ENCODE results near the gene CRYBB1. TPM values are rescaled to one million over a fixed set of nuclear protein-coding genes. Genes with fewer than 3 reads are reported as not detected.

CRYBB1 gene
- total and polyA plus RNA-seq, 2 experiments from 2014 or later, result 1.6 to 3.7 TPM

DNA sequence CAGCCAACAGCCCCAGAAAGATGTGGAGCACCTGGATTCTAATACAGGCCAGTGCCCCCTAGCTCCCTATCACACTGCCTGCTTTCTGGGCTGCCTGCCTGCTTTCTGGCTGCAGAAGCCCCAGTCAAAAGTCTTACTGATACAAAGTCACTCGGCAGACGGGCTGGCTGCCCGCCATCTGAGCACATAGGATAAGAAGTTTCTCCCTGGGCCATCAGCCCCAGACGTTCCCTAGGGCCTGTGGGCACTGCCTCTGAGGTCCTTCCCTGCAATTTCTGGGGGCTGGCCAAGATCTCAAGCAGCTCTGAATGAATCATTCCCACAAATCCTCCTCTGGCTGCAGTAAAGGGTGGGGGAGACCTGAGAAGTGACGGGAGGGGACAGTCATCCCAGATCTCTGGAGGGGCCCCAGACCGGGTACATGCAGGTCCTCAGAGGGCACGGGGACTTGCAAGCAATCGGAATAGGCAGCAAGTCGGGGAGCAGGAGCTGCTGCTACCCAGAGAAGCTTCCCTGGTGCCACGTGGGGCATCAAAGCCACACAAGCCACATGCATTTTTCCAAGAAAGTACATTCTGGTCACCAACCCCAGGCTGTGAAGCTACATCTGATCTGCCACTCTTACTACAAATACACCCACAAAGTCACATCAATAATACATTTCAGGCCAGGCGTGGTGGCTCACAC lies 32.6 kb downstream of the CRYBB1 start:
- Mint-ChIP-seq H3K4me1 (peaks cover 61% of the 10 kb centered on the region), H3K4me3 (no peak overlapping the region; the same call in 2 of the 3 replicates), H3K36me3 (ENCODE audit: low read depth) (peaks cover 52% of the 10 kb centered on the region), H3K27ac (peak overlapping the region; percentile 60), H3K9me3 (no peaks in the 10 kb centered on the region; the same call in 2 of the 3 replicates), H3K27me3 (ENCODE audit: insufficient read depth, low read depth, poor library complexity) (peaks cover 9% of the 10 kb centered on the region)
- Histone ChIP-seq H3K79me2 (replicated peaks; ENCODE audit: insufficient read depth) (peaks cover 91% of the 10 kb centered on the region), H3K4me1 (ENCODE audit: insufficient read depth) (peaks cover 58% of the 10 kb centered on the region), H4K20me1 (replicated peaks; ENCODE audit: insufficient read depth) (peaks cover 52% of the 10 kb centered on the region), H3K27me3 (ENCODE audit: insufficient read depth) (no peaks in the 10 kb centered on the region), H3K4me2 (peak overlapping the region; percentile 43), H3K36me3 (ENCODE audit: insufficient read depth) (peaks cover 3% of the 10 kb centered on the region; the same call in 1 of the 2 replicates), H3K27ac (ENCODE audit: low read depth) (peak overlapping the region; percentile 60), H3K9me2 (ENCODE audit: insufficient read depth) (no peaks in the 10 kb centered on the region), H3K4me3 (no peak overlapping the region), H2AFZ (no peak overlapping the region), H3F3A (replicated peaks; ENCODE audit: low read depth) (peaks cover 27% of the 10 kb centered on the region; the same call in 1 of the 2 replicates)
- ATAC-seq (no peak), DNase-seq (ENCODE audit: low spot score) (no peak)
- TF ChIP-seq ZNF114 (CRISPR knock-in tag; IDR thresholded peaks at IDR 0.05), result no peak
- no peak for TF ChIP-seq STAT1 (IDR thresholded peaks at IDR 0.05; ENCODE audit: unreplicated experiment)
- TF ChIP-seq CTCF (conservative IDR thresholded peaks at IDR 0.05; ENCODE audit: low read depth in 2 of 2), result peak in 1 of 2 experiments; percentile 16; a peak in 1 of 4 replicates
- no peak for TF ChIP-seq CREB1 (CRISPR knock-in tag; IDR thresholded peaks at IDR 0.05; ENCODE audit: low read depth)

GRCh38 chr22:26584010-26584409 lies 33.8 kb downstream of the CRYBB1 start:
- no peaks in the 10 kb centered on the region; the same call in 2 of the 3 replicates for H3K9me3 Mint-ChIP-seq
- DNase-seq (ENCODE audit: low spot score) (no peak), ATAC-seq (no peak)
- H3K27ac Mint-ChIP-seq, result peak overlapping the region; percentile 33; the same call in 1 of the 2 replicates
- H3K4me1 Mint-ChIP-seq, result peaks cover 70% of the 10 kb centered on the region
- peak overlapping the region; percentile 31; the same call in 1 of the 3 replicates for H3K4me3 Mint-ChIP-seq
- no peak overlapping the region for H3K4me3 ChIP-seq
- peak overlapping the region; percentile 60; the same call in 1 of the 2 replicates for H3K27ac ChIP-seq (ENCODE audit: low read depth)
- H3K9me2 ChIP-seq (ENCODE audit: insufficient read depth), result no peaks in the 10 kb centered on the region
- peaks cover 50% of the 10 kb centered on the region for H3K36me3 Mint-ChIP-seq (ENCODE audit: low read depth)
- peaks cover 7% of the 10 kb centered on the region for H3K27me3 Mint-ChIP-seq (ENCODE audit: insufficient read depth, low read depth, poor library complexity)
- H3K36me3 ChIP-seq (ENCODE audit: insufficient read depth), result peaks cover 3% of the 10 kb centered on the region; the same call in 1 of the 2 replicates
- peaks cover 32% of the 10 kb centered on the region; the same call in 1 of the 2 replicates for H3F3A ChIP-seq (replicated peaks; ENCODE audit: low read depth)
- H3K4me1 ChIP-seq (ENCODE audit: insufficient read depth), result peaks cover 69% of the 10 kb centered on the region
- no peaks in the 10 kb centered on the region for H3K27me3 ChIP-seq (ENCODE audit: insufficient read depth)
- peaks cover 51% of the 10 kb centered on the region for H4K20me1 ChIP-seq (replicated peaks; ENCODE audit: insufficient read depth)
- no peak overlapping the region for H2AFZ ChIP-seq
- H3K4me2 ChIP-seq, result peak overlapping the region; percentile 38; the same call in 1 of the 2 replicates
- peaks cover 97% of the 10 kb centered on the region for H3K79me2 ChIP-seq (replicated peaks; ENCODE audit: insufficient read depth)
- TF ChIP-seq JUNB (IDR thresholded peaks at IDR 0.05; ENCODE audit: unreplicated experiment), result no peak
- TF ChIP-seq NANOG (IDR thresholded peaks at IDR 0.05; ENCODE audit: borderline replicate concordance), result no peak
- no peak for TF ChIP-seq EZH2 (IDR thresholded peaks at IDR 0.05; ENCODE audit: low read depth, unreplicated experiment)
- TF ChIP-seq, protein P1, sequence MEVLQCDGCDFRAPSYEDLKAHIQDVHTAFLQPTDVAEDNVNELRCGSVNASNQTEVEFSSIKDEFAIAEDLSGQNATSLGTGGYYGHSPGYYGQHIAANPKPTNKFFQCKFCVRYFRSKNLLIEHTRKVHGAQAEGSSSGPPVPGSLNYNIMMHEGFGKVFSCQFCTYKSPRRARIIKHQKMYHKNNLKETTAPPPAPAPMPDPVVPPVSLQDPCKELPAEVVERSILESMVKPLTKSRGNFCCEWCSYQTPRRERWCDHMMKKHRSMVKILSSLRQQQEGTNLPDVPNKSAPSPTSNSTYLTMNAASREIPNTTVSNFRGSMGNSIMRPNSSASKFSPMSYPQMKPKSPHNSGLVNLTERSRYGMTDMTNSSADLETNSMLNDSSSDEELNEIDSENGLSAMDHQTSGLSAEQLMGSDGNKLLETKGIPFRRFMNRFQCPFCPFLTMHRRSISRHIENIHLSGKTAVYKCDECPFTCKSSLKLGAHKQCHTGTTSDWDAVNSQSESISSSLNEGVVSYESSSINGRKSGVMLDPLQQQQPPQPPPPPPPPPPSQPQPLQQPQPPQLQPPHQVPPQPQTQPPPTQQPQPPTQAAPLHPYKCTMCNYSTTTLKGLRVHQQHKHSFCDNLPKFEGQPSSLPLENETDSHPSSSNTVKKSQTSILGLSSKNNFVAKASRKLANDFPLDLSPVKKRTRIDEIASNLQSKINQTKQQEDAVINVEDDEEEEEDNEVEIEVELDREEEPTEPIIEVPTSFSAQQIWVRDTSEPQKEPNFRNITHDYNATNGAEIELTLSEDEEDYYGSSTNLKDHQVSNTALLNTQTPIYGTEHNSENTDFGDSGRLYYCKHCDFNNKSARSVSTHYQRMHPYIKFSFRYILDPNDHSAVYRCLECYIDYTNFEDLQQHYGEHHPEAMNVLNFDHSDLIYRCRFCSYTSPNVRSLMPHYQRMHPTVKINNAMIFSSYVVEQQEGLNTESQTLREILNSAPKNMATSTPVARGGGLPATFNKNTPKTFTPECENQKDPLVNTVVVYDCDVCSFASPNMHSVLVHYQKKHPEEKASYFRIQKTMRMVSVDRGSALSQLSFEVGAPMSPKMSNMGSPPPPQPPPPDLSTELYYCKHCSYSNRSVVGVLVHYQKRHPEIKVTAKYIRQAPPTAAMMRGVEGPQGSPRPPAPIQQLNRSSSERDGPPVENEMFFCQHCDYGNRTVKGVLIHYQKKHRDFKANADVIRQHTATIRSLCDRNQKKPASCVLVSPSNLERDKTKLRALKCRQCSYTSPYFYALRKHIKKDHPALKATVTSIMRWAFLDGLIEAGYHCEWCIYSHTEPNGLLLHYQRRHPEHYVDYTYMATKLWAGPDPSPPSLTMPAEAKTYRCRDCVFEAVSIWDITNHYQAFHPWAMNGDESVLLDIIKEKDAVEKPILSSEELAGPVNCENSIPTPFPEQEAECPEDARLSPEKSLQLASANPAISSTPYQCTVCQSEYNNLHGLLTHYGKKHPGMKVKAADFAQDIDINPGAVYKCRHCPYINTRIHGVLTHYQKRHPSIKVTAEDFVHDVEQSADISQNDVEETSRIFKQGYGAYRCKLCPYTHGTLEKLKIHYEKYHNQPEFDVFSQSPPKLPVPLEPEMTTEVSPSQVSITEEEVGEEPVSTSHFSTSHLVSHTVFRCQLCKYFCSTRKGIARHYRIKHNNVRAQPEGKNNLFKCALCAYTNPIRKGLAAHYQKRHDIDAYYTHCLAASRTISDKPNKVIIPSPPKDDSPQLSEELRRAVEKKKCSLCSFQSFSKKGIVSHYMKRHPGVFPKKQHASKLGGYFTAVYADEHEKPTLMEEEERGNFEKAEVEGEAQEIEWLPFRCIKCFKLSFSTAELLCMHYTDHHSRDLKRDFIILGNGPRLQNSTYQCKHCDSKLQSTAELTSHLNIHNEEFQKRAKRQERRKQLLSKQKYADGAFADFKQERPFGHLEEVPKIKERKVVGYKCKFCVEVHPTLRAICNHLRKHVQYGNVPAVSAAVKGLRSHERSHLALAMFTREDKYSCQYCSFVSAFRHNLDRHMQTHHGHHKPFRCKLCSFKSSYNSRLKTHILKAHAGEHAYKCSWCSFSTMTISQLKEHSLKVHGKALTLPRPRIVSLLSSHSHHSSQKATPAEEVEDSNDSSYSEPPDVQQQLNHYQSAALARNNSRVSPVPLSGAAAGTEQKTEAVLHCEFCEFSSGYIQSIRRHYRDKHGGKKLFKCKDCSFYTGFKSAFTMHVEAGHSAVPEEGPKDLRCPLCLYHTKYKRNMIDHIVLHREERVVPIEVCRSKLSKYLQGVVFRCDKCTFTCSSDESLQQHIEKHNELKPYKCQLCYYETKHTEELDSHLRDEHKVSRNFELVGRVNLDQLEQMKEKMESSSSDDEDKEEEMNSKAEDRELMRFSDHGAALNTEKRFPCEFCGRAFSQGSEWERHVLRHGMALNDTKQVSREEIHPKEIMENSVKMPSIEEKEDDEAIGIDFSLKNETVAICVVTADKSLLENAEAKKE (CRISPR knock-in tag; IDR thresholded peaks at IDR 0.05), result no peak
- no peak for TF ChIP-seq STAT1 (IDR thresholded peaks at IDR 0.05; ENCODE audit: unreplicated experiment)
- TF ChIP-seq CREB1 (CRISPR knock-in tag; IDR thresholded peaks at IDR 0.05; ENCODE audit: low read depth), result no peak
- TF ChIP-seq, protein P2, sequence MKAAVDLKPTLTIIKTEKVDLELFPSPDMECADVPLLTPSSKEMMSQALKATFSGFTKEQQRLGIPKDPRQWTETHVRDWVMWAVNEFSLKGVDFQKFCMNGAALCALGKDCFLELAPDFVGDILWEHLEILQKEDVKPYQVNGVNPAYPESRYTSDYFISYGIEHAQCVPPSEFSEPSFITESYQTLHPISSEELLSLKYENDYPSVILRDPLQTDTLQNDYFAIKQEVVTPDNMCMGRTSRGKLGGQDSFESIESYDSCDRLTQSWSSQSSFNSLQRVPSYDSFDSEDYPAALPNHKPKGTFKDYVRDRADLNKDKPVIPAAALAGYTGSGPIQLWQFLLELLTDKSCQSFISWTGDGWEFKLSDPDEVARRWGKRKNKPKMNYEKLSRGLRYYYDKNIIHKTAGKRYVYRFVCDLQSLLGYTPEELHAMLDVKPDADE (IDR thresholded peaks at IDR 0.05), result no peak
- no peak for TF ChIP-seq ZNF331 (CRISPR knock-in tag; IDR thresholded peaks at IDR 0.05; ENCODE audit: low read depth)
- TF ChIP-seq EZH2phosphoT487 (IDR thresholded peaks at IDR 0.05; ENCODE audit: unreplicated experiment), result no peak
